Trophoblast cell (in vitro differentiated cells and primary cell): ENCODE results near the gene C18orf63.

Experiments
- DNase-seq, 2 donors: peaks; one replicate each; pipeline ENCODE4 v3.0.0-alpha.2; 2016
- H2AFZ ChIP-seq: 2 replicates; pipeline ENCODE4 v1.6.1; 2013; ENCODE audit warnings: low read length, moderate library complexity, mild to moderate bottlenecking; ENCODE audit not compliant: insufficient read depth, poor library complexity
- H2AK5ac ChIP-seq: 2 replicates; pipeline ENCODE4 v1.6.1; 2013; ENCODE audit warnings: mild to moderate bottlenecking, low read length
- H2BK120ac ChIP-seq: 2 replicates; pipeline ENCODE4 v1.6.1; 2013; ENCODE audit warnings: low read length, mild to moderate bottlenecking, moderate library complexity; ENCODE audit not compliant: insufficient read depth, poor library complexity
- H2BK12ac ChIP-seq: 2 replicates; pipeline ENCODE4 v1.6.1; 2013; ENCODE audit warnings: mild to moderate bottlenecking, low read length, moderate library complexity
- H2BK5ac ChIP-seq: 2 replicates; pipeline ENCODE4 v1.6.1; 2013; ENCODE audit warnings: low read length, low read depth, moderate library complexity, mild to moderate bottlenecking; ENCODE audit not compliant: poor library complexity
- H3K14ac ChIP-seq: 2 replicates; pipeline ENCODE4 v1.6.1; 2013; ENCODE audit warnings: mild to moderate bottlenecking, low read length
- H3K18ac ChIP-seq: 2 replicates; pipeline ENCODE4 v1.6.1; 2013; ENCODE audit warnings: mild to moderate bottlenecking, low read length
- H3K23ac ChIP-seq: 2 replicates; pipeline ENCODE4 v1.6.1; 2013; ENCODE audit warnings: low read length
- H3K27ac ChIP-seq: 2 replicates; pipeline ENCODE4 v1.5.1; 2013; ENCODE audit warnings: low read depth, mild to moderate bottlenecking, inconsistent platforms, low read length, moderate library complexity
- H3K27me3 ChIP-seq: 2 replicates; pipeline ENCODE4 v1.6.1; 2013; ENCODE audit warnings: inconsistent platforms, mild to moderate bottlenecking, low read length, moderate library complexity; ENCODE audit not compliant: insufficient read depth
- H3K36me3 ChIP-seq, 2 experiments: 1 replicate in 1 of 2; 2 replicates in 1 of 2; pipeline ENCODE4 v1.6.1; 2013; ENCODE audit warnings: low read length in 2 of 2, mild to moderate bottlenecking in 2 of 2, moderate library complexity in 1 of 2; ENCODE audit not compliant: insufficient read depth in 2 of 2, control insufficient read depth in 1 of 2
- H3K4ac ChIP-seq: 2 replicates; pipeline ENCODE4 v1.6.1; 2013; ENCODE audit warnings: low read depth, mild to moderate bottlenecking, low read length, moderate library complexity
- H3K4me1 ChIP-seq, 2 experiments: 1 replicate in 1 of 2; 2 replicates in 1 of 2; pipeline ENCODE4 v1.6.1; 2013; ENCODE audit warnings: low read length in 2 of 2, mild to moderate bottlenecking in 2 of 2, moderate library complexity in 1 of 2; ENCODE audit not compliant: insufficient read depth in 2 of 2, control insufficient read depth in 1 of 2
- H3K4me2 ChIP-seq: 2 replicates; pipeline ENCODE4 v1.6.1; 2013; ENCODE audit warnings: inconsistent platforms, mild to moderate bottlenecking, low read length, moderate library complexity
- H3K4me3 ChIP-seq: 2 replicates; pipeline ENCODE4 v1.5.1; 2013; ENCODE audit warnings: mild to moderate bottlenecking, low read depth, low read length, inconsistent platforms
- H3K79me1 ChIP-seq: one replicate; pipeline ENCODE4 v1.6.1; 2013; ENCODE audit warnings: low read length
- H3K79me2 ChIP-seq: 2 replicates; pipeline ENCODE4 v1.6.1; 2013; ENCODE audit warnings: low read length, mild to moderate bottlenecking; ENCODE audit not compliant: control insufficient read depth, insufficient read depth, poor library complexity
- H3K9ac ChIP-seq: 2 replicates; pipeline ENCODE4 v1.6.1; 2013; ENCODE audit warnings: mild to moderate bottlenecking, low read length
- H3K9me3 ChIP-seq: 2 replicates; pipeline ENCODE4 v1.6.1; 2013; ENCODE audit warnings: low read depth, mild to moderate bottlenecking, control low read depth, inconsistent platforms, low read length; ENCODE audit not compliant: insufficient read depth
- H4K12ac ChIP-seq: 2 replicates; pipeline ENCODE4 v1.6.1; 2013; ENCODE audit warnings: low read depth, mild to moderate bottlenecking, low read length, moderate library complexity
- H4K8ac ChIP-seq: 2 replicates; pipeline ENCODE4 v1.6.1; 2013; ENCODE audit warnings: low read depth, mild to moderate bottlenecking, low read length, moderate library complexity
- H4K91ac ChIP-seq: one replicate; pipeline ENCODE4 v1.6.1; 2013; ENCODE audit warnings: low read depth, mild to moderate bottlenecking, low read length, moderate library complexity
- WGBS: extraction: QIAGEN DNeasy Blood & Tissue Kit; methylation state at CpG from one replicate; pipeline ENCODE4 v1.1.7; 2013; ENCODE audit warnings: missing lambda C conversion rate; ENCODE audit not compliant: insufficient read length, insufficient coverage; ENCODE audit errors: extremely low coverage; 5-methylcytosine and 5-hydroxymethylcytosine counted together

The C18orf63 gene

DNA sequence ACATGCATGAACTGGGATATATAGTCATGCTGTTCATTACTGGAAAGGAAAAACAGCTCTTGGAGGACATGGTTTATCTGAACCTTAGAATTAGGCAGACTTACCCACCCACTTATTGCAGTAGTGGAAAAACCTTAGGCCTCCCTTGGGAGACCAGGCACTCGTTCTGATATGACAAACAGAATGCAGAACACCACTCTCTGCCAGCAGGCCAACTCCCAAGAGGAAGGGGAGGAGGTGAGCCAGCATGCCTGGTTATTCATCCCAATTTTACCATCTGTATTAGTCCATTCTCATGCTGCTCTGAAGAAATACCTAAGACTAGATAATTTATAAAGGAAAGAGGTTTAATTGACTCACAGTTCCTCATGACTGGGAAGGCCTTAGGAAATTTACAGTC, 17.5 kb downstream of the C18orf63 start:
- no peak overlapping the region for H3K4me2 ChIP-seq
- no peak overlapping the region for H2BK12ac ChIP-seq
- no peak overlapping the region for H4K91ac ChIP-seq
- no peak overlapping the region for H3K4me3 ChIP-seq
- H4K8ac ChIP-seq: no peak overlapping the region
- no peaks in the 10 kb centered on the region for H3K4me1 ChIP-seq
- no peak overlapping the region for H2AFZ ChIP-seq
- H3K36me3 ChIP-seq: no peaks in the 10 kb centered on the region
- H3K9ac ChIP-seq: no peak overlapping the region
- no CpG with 5 or more reads among the region's 1 CpG for WGBS
- no peaks in the 10 kb centered on the region for H3K27me3 ChIP-seq
- no peak overlapping the region for H3K14ac ChIP-seq
- no peaks in the 10 kb centered on the region for H3K9me3 ChIP-seq
- no peak overlapping the region for H2AK5ac ChIP-seq
- DNase-seq: no peak
- no peak overlapping the region for H3K4ac ChIP-seq
- no peak overlapping the region for H3K27ac ChIP-seq
- no peaks in the 10 kb centered on the region for H3K79me2 ChIP-seq
- H2BK5ac ChIP-seq: no peak overlapping the region
- no peaks in the 10 kb centered on the region for H3K79me1 ChIP-seq
- no peak overlapping the region for H3K18ac ChIP-seq
- no peak overlapping the region for H3K23ac ChIP-seq
- no peak overlapping the region for H2BK120ac ChIP-seq
- no peak overlapping the region for H4K12ac ChIP-seq

GRCh38 chr18:74334242-74334893, 18.7 kb downstream of the C18orf63 start:
- no peak overlapping the region for H3K14ac ChIP-seq
- H3K9me3 ChIP-seq: no peaks in the 10 kb centered on the region
- H4K8ac ChIP-seq: no peak overlapping the region
- no peak overlapping the region for H2AFZ ChIP-seq
- no peaks in the 10 kb centered on the region for H3K79me1 ChIP-seq
- no peak overlapping the region for H2AK5ac ChIP-seq
- no peak overlapping the region for H3K4ac ChIP-seq
- no peak overlapping the region for H2BK120ac ChIP-seq
- H3K36me3 ChIP-seq: no peaks in the 10 kb centered on the region
- no peak overlapping the region for H2BK12ac ChIP-seq
- H3K27me3 ChIP-seq: no peaks in the 10 kb centered on the region
- no peak overlapping the region for H3K4me2 ChIP-seq
- no peak overlapping the region for H2BK5ac ChIP-seq
- H3K79me2 ChIP-seq: no peaks in the 10 kb centered on the region
- H3K4me1 ChIP-seq: no peaks in the 10 kb centered on the region
- no peak overlapping the region for H3K23ac ChIP-seq
- no peak overlapping the region for H3K18ac ChIP-seq
- no peak overlapping the region for H3K4me3 ChIP-seq
- no peak overlapping the region for H3K9ac ChIP-seq
- H4K91ac ChIP-seq: no peak overlapping the region
- DNase-seq: no peak
- no peak overlapping the region for H3K27ac ChIP-seq
- no peak overlapping the region for H4K12ac ChIP-seq

DNA sequence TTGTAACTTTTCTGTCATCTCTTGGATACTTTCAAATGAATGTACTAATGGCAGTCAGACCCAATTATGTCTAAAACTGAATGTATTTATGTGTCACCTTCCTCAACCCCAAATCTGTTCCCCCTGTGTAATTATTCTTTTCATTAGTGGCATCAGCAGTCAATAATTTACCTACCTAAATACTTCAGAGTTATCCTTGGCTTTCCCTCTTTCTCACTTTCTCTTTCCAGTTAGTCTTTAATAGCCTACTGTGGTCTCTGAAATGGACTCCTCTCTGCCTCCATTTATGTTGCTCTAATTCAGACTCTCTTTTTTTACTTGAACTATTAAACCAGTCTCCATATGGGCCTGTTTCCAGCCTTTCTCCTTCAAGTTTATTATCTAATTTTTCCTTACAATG, 21.0 kb downstream of the C18orf63 start:
- Histone ChIP-seq H3K9me3 (no peaks in the 10 kb centered on the region), H3K4me3 (no peak overlapping the region), H3K23ac (no peak overlapping the region), H3K79me1 (no peaks in the 10 kb centered on the region), H3K27ac (no peak overlapping the region), H2AFZ (no peak overlapping the region), H3K18ac (no peak overlapping the region), H2BK12ac (no peak overlapping the region), H3K4me2 (no peak overlapping the region), H2BK5ac (no peak overlapping the region), H3K9ac (no peak overlapping the region), H3K14ac (no peak overlapping the region), H3K27me3 (no peaks in the 10 kb centered on the region), H2BK120ac (no peak overlapping the region), H4K91ac (no peak overlapping the region), H4K12ac (no peak overlapping the region), H3K4ac (no peak overlapping the region), H3K36me3 (no peaks in the 10 kb centered on the region), H3K79me2 (no peaks in the 10 kb centered on the region), H3K4me1 (no peaks in the 10 kb centered on the region), H2AK5ac (no peak overlapping the region), H4K8ac (no peak overlapping the region)
- DNase-seq: no peak

DNA sequence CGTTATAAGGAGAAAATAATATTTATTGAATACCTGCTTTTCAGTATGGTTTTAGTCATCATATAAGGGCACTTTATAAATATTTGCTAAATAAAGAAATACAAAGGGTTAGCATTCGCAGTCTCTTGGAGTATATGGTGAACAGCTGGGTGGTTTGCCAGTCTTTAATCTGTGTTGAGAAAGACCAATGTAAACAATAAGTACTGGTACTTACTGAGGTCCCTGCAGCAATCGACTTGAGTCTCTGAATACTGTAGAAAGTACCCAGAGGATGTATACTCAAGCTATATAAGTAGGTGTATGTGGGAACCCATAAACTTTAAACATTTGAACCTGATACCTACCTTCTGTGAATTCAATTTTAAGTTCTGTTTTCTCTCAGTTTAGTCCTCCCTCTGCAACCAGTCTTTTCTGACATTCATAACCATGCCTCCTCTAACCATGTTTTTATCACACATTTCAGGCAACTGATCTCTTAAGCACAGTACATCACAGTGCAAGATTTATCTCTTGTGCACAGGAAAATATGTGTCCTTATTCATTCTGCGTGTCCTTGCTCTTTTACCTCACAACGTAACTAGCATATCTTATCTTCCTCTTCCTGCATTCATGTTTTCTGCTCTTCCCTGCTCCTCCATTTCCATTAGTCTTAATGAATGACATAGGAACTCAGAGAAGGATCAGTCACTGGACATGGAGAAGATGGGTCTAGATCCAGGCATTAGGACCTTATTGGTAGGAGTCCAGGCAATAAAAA, 21.7 kb downstream of the C18orf63 start:
- Histone ChIP-seq H3K79me1 (no peaks in the 10 kb centered on the region), H3K4ac (no peak overlapping the region), H3K14ac (no peak overlapping the region), H2AFZ (no peak overlapping the region), H4K91ac (no peak overlapping the region), H3K4me1 (no peaks in the 10 kb centered on the region), H3K9ac (no peak overlapping the region), H3K4me2 (no peak overlapping the region), H4K12ac (no peak overlapping the region), H2BK120ac (no peak overlapping the region), H3K36me3 (no peaks in the 10 kb centered on the region), H2BK5ac (no peak overlapping the region), H3K27ac (no peak overlapping the region), H3K79me2 (no peaks in the 10 kb centered on the region), H2AK5ac (no peak overlapping the region), H3K27me3 (no peaks in the 10 kb centered on the region), H3K9me3 (no peaks in the 10 kb centered on the region), H2BK12ac (no peak overlapping the region), H3K18ac (no peak overlapping the region), H3K4me3 (no peak overlapping the region), H3K23ac (no peak overlapping the region), H4K8ac (no peak overlapping the region)
- WGBS: no CpG with 5 or more reads among the region's 5 CpGs
- DNase-seq: no peak
